Measurements from ENCODE around the gene ARHGEF11.

GRCh38 chr1:156975084-156975483 lies 70.5 kb downstream of the ARHGEF11 start:
- TF ChIP-seq CTCF (IDR thresholded peaks at IDR 0.05) = no peak
- TF ChIP-seq EZH2 (IDR thresholded peaks at IDR 0.05; ENCODE audit: borderline replicate concordance, insufficient read depth, low read depth, low read length, poor library complexity, severe bottlenecking) = no peak

Data from B cell (primary cell).